A549 (cell line): ENCODE results near the gene ATP8A2.

Source experiments
- CTCF ChIP-seq: fragments of >200 bp; sonication (Bioruptor Twin); formaldehyde crosslinking; IDR thresholded peaks from 3 replicates; pipeline ENCODE4 v1.5.1; 2016
- E2F6 ChIP-seq: IDR thresholded peaks from 2 replicates; pipeline ENCODE4 v1.6.1; 2012; ENCODE audit warnings: low read depth, borderline replicate concordance
- EP300 ChIP-seq, 2 experiments: fragments of >200 bp; sonication (Bioruptor Twin); formaldehyde crosslinking; IDR thresholded peaks; 2 replicates in 1 of 2; 3 replicates in 1 of 2; pipeline ENCODE4 v1.6.1; 2016 to 2017
- FOSL2 ChIP-seq, 2 experiments: fragments of 450-650 bp in 1 of 2; fragments of >200 bp in 1 of 2; sonication (Bioruptor Twin) in 1 of 2; formaldehyde crosslinking; IDR thresholded peaks; 2 replicates each; pipeline versions ENCODE4 v1.5.0 to v1.6.1; 2016 to 2020; ENCODE audit warnings: mild to moderate bottlenecking in 1 of 2, moderate library complexity in 1 of 2
- POLR2A ChIP-seq: IDR thresholded peaks from 2 replicates; pipeline ENCODE4 v1.6.1; 2012; ENCODE audit warnings: mild to moderate bottlenecking, low read length
- RAD21 ChIP-seq, 2 experiments: fragments of >200 bp in 1 of 2; sonication (Bioruptor Twin) in 1 of 2; formaldehyde crosslinking in 1 of 2; IDR thresholded peaks in 1 of 2; conservative IDR thresholded peaks in 1 of 2; 2 replicates in 1 of 2; 3 replicates in 1 of 2; pipeline ENCODE4 v1.6.1; 2012 to 2018; ENCODE audit warnings: inconsistent platforms in 1 of 2
- RFX5 ChIP-seq: fragments of 450-650 bp; IDR thresholded peaks from 2 replicates; pipeline ENCODE4 v1.7.1; 2014; ENCODE audit warnings: antibody characterized with exemption, mild to moderate bottlenecking, moderate library complexity
- TF ChIP-seq, protein P1 (sequence below): fragments of >200 bp; sonication (Bioruptor Twin); formaldehyde crosslinking; IDR thresholded peaks from 2 replicates; pipeline ENCODE4 v1.6.1; 2016
- TF ChIP-seq, protein P2 (sequence below): fragments of 250-450 bp; sonication (Bioruptor Pico); IDR thresholded peaks from 2 replicates; pipeline ENCODE4 v1.5.0; 2021; ENCODE audit warnings: mild to moderate bottlenecking, moderate library complexity, borderline replicate concordance

DNA sequence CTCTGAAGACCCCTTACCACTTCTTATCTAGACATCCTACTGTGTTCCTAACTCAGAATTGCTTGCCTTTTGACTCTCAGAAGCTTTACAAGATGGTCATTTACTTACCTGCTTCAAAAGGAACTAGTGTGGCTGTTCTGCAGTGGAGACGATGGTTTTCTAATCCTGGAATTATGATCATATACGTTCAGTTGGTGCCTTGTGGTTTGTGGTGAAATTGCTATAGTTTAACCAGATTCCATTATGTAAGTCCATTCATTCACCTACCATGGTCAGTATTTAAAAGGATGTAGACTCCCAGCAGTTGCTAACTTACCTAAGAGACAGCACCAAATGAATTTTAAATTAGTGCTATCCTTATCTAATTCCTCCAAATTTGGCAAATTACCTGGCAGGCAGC, 469.2 kb downstream of the ATP8A2 start:
- TF ChIP-seq RFX5, result no peak
- no peak for TF ChIP-seq CTCF
- no peak for TF ChIP-seq EP300 (IDR thresholded peaks at IDR 0.05)
- TF ChIP-seq RAD21 (conservative IDR thresholded peaks at IDR 0.05 in 1 of 2, IDR thresholded peaks at IDR 0.05 in 1 of 2), result no peak
- TF ChIP-seq, protein P1, sequence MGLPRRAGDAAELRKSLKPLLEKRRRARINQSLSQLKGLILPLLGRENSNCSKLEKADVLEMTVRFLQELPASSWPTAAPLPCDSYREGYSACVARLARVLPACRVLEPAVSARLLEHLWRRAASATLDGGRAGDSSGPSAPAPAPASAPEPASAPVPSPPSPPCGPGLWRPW, result no peak
- no peak for TF ChIP-seq POLR2A
- TF ChIP-seq E2F6, result no peak
- TF ChIP-seq, protein P2, sequence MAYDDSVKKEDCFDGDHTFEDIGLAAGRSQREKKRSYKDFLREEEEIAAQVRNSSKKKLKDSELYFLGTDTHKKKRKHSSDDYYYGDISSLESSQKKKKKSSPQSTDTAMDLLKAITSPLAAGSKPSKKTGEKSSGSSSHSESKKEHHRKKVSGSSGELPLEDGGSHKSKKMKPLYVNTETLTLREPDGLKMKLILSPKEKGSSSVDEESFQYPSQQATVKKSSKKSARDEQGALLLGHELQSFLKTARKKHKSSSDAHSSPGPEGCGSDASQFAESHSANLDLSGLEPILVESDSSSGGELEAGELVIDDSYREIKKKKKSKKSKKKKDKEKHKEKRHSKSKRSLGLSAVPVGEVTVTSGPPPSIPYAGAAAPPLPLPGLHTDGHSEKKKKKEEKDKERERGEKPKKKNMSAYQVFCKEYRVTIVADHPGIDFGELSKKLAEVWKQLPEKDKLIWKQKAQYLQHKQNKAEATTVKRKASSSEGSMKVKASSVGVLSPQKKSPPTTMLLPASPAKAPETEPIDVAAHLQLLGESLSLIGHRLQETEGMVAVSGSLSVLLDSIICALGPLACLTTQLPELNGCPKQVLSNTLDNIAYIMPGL, result no peak
- no peak for TF ChIP-seq FOSL2 (IDR thresholded peaks at IDR 0.05)
- TF ChIP-seq FOSL2 (CRISPR knock-in tag; IDR thresholded peaks at IDR 0.05), result no peak
